GM04504 (cell line): ENCODE measurements around the gene SCYL2.
"Not testable (repeated sequence)": the region's sequence is repeated elsewhere in the genome, so short reads cannot be mapped to it uniquely, and the experiment has no call there.

Source experiments
- DNase-seq: peaks from one replicate; pipeline ENCODE4 v3.0.0-alpha.2; 2012; ENCODE audit warnings: low read depth

Gene SCYL2

DNA sequence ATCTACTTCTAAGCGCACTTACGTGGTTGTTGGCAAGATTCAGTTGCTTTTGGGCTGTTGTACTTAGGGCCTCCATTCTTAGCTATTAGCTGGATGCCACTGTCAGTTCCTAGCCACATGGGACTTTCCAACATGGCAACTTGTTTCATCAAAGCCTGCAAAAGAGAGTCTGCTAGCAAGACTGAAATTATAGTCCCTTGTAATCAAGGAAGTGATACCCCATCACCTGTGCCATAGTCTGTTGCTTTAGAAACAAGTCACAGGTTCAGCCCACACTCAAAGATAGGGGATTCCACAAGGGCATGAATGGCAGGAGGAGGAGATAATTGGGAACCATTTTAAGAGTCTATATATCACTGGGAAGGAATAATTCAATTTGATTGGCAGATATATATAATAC is 62.8 kb downstream of the SCYL2 start:
- DNase-seq = no peak

DNA sequence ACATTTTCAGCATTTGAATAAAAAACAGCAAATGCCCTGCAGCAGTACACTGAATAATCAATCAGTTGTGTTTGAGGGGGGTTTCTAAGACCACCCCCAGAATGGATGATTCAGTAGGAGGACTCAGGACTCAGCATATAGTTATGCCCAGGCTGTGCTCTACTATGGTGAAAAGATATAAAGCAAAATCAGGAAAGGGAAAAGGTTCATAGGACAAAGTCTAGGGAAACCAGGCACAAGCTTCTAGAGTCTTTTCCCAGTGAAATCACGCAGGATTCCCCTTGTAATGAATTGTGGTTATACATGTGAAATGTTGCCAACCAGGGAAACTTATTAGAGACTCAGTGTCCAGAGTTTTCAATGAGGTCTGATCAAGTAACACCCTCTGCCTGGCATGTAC is 64.9 kb downstream of the SCYL2 start:
- no peak for DNase-seq

DNA sequence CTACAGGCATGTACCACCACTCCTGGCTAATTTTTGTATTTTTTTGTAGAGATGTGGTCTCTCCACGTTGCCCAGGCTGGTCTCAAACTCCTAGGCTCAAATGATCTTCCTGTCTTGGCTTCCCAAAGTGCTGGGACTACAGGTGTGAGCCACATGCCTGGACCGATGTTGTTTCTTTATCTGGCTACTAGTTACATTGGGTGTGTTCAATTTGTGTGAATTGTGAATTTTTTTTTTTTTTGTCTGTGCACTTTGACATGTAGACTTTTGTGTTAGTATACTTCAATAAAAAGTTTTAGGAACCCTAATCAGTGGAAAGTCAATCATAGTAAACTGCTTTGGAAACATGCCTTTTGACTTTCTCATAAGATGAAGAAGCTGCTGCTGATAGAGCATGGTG is 65.9 kb downstream of the SCYL2 start:
- DNase-seq = no peak

DNA sequence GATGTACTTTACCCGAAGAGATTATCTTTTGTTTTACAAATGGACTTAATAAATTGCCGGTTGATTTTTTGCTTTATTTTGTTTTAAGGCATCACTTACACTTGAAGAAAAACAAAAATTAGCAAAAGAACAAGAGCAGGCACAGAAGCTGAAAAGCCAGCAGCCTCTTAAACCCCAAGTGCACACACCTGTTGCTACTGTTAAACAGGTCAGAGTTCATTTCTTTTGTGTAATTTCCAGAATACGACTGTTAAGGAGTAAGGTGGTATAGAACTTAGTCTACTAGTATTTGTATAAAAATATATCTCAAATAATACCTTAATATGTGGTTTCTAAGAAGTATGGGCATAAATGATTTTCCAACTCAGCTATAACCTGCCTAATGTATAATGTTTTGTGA is 70.3 kb downstream of the SCYL2 start:
- DNase-seq = no peak

DNA sequence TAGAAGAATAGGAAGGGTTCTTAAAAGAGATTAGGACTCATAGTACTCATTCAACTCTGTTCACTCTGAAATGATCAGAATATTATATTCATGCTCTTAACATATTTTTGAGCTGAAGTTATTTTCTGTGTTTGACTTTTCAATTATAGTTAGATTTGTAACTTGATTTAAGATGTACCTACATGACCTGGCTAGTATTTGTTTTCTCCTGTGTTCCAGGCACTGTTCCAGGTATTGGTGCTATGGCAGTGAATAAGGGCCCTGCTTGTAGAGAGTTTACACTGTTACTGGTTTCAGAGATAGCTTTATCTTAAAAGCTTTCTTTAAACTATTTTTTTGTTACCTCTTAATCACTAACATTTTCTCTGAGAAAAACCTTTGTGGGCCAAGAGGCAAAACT is 70.8 kb downstream of the SCYL2 start:
- DNase-seq = no peak

DNA sequence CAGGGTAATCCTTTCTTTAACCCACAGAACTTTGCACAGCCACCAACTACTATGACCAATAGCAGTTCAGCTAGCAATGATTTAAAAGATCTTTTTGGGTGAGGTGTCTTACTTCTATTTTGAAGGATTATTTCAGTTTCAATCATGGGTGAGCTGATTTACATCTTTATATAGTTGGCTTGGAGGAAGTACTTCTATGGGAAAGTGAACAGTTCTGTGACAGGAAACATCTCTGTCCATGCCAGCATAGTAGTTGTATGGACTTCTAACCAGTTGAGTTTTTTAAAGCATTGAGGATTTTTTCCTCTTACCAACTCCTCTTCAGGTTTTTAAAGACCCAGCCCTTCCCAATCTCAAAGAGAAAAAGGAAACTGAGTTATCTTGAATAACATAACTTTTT is 72.1 kb downstream of the SCYL2 start:
- DNase-seq = no peak

DNA sequence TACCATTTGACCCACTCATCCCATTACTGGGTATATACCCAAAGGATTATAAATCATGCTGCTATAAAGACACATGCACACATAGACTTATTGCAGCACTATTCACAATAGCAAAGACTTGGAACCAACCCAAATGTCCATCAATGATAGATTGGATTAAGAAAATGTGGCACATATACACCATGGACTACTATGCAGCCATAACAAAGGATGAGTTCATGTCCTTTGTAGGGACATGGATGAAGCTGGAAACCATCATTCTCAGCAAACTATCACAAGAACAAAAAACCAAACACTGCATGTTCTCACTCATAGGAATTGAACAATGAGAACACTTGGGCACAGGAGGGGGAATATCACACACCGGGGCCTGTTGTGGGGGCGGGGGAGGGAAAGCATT is 75.9 kb downstream of the SCYL2 start:
- DNase-seq = not testable (repeated sequence)

DNA sequence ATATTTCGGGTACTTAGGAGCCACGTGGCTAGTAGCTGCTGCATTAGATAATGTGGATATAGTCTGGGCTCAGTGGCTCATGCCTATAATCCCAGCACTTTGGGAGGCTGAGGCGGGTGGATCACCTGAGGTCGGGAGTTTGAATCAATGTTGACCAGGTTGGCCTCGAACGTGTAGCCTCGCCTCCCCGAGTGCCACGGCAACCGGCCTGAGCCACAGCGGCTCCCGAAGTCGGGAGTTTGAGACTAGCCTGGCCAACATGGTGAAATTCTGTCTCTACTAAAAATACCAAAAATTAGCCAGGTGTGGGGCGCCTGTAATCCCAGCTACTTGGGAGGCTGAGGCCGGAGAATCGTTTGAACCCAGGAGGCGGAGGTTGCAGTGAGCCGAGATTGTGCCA is 77.4 kb downstream of the SCYL2 start:
- not testable (repeated sequence) for DNase-seq

DNA sequence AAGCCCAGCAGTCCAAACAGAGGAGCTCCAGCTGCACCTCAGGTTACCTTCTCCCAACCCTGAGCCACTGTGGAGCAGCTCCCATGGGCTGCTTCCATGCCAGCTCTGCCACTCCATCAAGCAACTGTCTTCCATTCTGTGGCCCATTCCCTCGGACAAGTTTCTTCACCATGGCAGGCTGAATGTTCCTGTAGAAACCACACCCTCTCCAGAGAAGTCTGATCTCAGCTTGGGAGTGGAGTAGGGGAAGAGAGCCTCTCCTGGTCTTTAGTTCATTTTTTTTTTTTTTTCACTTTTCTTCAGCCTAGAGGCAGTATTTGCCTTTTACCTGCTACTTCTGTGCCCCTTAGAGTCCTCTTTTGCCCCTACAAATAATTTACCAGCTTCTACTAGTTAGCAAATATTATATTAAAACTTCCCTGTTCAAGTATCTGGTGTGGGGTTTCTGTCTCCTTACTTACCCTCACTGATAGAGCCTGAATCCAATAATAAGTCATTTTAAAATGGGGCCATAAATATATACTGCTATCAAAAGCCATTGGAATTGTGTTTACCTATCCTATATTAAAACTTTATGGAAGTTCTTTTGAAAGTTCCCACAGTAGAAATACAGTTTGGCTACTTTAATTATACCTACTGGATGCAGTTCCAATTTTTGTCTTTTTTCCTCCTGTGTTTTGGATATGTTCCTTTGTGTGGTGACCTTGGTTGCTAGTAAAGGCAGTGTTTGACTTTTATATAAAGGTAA is 78.2 kb downstream of the SCYL2 start:
- DNase-seq = no peak

DNA sequence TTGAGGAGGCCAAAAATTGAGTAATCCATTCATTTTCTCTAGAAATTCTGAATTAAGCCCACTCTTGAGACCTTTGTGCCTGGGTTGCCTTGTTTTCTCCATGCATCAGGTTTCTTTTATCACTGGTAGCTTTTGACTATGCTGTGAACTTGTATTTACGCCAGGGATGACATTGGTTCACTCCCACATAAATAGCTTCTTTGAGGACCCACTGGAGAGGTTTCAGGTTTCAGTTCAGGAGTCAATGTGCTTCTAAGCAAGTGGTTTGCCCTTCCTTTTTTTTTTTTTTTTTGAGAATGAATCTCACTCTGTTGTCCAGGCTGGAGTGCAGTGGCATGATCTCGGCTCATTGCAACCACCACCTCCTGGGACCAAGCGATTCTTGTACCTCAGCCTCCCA is 79.7 kb downstream of the SCYL2 start:
- DNase-seq = no peak

DNA sequence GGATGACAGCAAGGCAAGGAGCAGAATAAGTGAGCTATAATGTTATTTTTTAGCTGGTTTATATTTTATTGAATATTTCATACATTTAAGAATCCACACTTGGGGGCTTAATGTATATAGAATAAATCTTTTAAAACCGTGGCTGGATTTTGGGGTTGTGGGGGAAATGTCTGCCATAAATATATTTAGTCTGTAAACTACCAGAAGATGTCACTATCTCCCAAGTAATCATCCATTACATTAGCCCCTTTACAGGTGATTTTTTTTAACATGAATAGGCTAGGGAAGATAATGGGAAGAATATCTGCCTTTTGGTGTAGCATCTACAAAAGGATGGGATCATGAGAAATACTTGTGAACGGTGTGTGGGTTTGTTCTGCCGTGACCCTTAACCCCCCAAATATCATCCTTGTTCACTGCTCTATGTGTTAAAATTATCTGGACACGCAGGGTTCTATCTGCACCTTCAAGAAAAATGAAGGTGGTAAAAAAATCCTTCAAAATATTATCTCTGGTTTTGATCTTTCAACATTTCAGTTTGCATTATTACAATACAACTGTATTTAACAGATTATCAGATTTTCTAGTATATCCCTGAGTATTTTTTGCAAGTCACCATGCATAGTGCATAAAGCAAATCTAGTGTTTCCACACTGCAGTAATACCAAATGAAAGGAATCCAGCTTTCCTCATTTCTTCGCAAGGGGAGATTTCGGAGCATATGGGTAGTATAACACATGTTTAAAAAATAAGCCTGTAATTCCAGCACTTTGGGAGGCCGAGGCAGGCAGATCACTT is 81.9 kb downstream of the SCYL2 start:
- peak; percentile 9 for DNase-seq

DNA sequence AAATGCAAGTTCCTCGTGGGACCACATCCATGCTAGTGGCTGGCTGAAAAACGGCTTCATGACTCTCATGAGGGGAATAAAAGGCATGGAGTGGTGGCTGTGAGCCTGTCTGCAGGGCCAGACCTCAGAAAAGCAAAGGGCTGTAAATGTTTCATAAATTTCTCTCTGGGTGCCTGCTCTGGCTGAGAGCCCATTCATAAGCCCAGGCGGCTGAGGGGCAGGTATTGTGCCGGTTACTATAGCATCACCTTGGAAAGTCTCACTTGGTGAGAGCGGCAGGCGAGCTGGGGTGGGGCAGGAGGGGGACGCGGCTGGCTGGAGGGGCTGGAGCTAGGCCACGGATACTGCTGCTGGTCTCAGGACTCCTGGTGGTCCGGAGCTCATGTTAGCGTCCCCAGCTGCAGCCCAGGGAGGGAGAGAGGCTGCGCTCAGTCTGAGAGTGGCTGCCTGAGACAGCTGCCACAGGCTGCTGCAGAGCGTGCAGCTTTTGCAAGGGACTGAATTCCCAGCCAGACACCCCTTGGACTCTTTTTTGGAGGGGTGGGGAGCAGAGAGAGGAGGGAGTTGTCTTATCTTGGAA is 89.8 kb downstream of the SCYL2 start, which contains the start of gene SLC17A8:
SLC17A8 (plus strand) TSS at position 431 of the 580 bp plus-strand sequence. CDS start 318 bp downstream, outside the sequence.
- no peak for DNase-seq

DNA sequence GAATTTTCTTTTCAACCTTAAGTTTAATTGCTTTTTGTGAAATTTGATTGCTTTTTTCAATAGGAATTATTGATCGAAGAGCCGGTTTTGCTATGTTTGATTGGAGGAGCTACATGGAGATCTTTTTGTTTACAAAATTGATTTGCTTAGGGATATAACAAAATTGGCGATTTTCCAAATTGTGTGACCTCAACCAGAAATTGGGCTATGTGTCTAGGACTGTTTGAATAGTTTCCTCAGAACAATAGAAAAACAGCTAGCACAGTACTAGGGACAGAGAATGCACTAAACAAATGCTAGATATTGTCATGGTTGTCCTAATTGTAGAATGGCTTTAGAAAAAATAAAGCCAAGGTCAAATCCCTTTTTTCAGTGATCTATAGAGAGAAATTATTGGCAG is 92.3 kb downstream of the SCYL2 start:
- DNase-seq = no peak

DNA sequence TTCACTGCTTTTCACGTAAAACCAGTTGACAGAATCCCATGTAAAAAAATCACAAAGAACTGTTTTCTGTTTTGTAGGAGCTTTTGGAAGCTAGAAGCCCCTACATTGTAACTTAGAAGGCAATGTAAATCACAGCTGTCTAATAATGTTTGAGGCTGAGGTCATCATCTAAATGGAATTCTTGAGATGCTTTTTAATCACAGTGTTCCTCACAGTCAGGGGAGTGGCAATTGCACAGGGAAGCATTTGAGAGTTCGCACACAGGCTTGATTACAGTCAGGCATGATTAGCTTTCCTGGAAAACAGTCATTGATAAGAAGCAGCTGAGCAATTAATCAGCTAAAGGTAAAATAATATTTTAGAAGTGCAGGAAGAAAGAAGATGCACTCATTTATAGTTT is 92.8 kb downstream of the SCYL2 start:
- DNase-seq = no peak

DNA sequence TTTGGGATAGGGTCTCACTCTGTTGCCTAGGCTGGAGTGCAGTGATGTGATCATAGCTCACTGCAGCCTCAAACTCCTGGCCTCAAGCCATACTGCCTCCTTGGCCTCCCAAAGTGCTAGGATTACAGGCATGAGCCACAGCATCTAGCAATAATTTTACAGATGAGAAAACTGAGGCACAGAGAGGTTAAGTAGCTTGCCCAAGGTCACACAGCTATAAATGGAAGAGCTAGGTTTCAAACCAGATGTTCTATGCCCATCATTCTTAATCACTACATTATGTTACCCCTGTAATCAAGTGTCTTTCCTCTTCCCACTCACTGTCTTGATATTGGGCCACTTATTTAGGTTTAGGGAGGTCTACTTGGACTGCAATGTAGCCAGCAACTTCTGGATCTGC is 93.5 kb downstream of the SCYL2 start:
- no peak for DNase-seq

DNA sequence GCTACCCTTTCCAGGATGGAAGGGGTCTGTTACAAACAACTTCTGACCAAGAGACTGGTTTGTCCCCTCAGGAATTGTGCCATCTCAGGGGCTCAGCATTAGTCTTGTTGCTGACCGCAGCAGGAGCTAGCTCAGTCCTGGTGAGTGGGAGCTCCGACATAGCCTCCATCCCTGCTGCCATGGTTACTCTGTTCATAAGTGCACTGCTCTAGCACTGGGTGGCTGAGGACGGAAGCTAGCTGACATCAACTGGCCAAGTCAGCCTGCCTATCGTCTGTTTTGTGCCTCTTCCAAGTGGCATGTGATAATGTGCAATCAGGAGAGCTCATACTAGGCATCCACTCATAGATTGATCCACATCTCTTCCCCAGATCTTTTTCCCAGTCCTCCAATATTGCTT is 97.3 kb downstream of the SCYL2 start:
- DNase-seq = no peak

DNA sequence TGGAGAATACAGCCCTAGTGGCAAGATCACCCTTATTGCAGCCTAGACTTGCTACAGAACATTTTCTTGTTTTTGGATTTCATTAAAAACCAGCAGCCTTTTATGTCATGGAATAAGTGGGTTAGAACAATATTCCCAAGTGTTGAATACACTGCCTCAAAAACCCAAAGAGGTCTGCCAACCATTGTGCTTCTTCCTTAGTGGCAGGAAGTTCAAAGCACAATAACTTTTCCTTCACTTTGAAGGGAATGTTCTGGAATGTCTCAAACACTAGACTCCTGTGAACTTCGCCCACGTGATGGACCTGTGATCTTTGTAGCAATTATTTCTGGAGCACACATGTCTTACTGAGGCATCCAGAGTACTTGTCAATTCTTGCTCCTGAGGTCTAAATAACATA is 98.4 kb downstream of the SCYL2 start:
- DNase-seq = no peak

DNA sequence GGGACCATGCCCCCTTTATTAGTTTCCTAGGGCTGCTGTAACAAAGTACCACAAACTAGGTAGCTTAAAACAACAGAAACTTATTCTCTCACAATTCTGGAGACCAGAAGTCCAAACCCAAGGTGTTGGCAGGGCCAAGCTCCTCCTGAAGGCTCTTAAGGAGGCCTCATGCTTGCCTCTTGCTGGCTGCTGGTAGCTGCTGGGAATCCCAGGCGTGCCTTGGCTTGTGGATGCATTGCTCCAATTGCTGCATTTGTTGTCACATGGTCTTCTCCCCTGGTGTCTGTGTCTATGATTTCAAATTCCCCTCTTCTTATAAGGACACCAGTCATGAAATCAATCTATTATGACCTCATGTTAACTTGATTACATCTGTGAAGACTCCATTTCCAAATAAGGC is 101.1 kb downstream of the SCYL2 start:
- no peak for DNase-seq

DNA sequence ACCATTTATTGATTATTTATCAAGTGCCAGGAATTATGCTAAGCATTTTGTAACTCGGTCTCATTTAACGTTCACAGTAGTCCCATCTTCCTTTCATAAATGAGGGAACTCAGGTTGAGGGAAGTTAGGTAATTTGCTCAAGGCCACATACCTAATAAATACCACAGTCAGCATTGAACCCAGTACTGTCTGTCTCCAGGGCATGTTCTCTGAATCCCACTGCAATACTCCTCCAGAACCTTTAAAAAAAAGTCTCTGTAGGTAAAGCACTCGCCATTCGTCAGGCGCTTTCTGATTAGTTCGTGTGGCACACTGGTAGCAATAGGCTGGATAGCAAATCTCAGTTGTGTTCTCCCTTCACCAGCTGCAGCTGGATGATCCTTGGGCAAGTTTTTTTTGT is 104.2 kb downstream of the SCYL2 start:
- no peak for DNase-seq

DNA sequence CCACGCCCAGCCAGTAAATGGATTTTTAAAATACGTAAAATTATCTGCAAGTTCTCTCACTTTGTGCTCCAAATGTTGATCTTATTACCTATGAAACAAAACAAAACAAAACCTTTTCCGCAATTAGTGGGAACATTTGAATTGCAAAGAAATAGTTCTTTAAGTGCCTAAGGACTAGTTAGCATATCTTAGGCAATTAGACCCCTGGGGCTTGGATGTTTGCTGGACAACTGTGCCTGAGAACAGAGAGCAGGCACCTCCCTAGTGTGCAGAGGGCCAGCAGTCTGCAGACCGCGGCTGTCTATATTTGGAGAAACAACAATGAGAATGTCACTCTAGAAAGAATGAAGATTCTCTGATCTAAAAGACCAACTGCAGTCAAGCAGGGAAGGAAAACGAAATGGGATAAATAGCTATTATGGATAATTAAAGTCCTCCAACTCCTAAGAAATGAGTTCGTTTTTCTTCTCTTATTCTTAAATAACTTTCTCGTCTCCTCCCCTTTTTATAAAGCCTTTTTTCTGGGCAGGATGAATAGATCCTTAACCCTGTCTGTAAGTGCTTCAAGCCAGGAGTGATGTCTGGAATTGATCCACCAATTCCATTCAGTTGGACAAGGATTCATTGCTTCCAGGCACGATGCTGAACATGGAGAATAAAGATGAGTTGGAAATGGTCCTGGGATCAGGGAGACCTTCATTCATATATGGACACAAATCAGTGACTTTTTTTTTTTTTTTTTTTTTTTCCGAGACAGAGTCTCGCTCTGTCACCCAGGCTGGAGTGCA is 106.1 kb downstream of the SCYL2 start:
- no peak for DNase-seq

DNA sequence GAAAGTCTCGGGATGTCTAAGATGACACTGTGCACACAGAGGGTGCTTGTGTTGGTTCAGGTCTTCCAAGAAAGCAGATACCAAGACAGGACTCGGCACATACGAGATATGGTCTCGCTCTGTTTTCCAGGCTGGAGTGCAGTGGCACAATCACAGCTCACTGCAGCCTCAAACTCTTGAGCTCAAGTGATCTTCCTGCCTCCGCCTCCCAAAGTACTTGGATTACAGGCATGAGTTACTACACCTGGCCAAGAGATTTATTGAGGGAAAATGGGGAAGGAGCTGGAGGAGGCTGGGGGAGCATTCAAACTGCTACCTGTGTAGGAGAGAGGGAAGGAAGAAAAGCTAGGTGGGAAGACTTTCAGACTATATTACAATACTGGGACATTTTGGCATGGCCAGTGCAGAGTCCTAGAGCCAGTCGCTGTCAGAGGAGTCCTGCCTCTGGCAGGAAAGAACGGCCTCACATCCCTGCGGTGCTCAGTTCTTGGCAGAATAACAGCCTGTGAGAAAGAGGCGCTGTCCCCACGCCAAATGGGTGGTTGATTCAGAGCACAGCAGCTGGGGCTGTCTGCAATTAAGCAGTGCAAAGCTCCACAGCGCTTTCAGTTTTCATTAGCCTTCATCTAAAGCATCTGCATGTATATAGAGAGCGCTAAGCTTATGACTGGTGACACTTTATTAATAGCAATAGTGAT is 108.2 kb downstream of the SCYL2 start:
- DNase-seq = peak; percentile 55

DNA sequence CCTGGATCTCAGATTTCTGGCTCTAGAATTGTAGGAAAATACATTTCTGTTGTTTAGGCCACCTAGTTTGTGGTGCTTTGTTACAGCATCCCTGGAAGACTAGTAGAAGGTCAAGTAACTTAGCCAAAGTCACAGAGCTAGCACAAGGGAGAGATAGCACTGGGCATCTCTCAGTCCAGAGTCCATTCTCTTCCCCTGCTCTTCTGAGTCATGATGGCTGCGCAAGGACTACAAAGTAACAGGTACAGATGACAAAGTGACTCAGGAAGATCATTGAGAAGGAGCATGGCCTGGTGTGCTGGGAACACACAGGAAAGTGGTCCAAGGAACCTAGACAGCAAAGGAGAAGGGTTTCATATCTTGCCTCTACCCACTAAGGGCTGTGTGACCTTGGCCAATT is 109.2 kb downstream of the SCYL2 start:
- DNase-seq = no peak
